ENCODE data around the gene CNN3.

The CNN3 gene

GRCh38 chr1:94925561-94926125, 1.3 kb downstream of the CNN3 start (continued):
- TF ChIP-seq ZBTB11 (tag by site-specific recombination; conservative IDR thresholded peaks at IDR 0.05; ENCODE audit: low read depth) (peak; percentile 12; the same call in 1 of the 2 replicates), KLF17 (tag by site-specific recombination; IDR thresholded peaks at IDR 0.05) (peak; percentile 21; the same call in 1 of the 2 replicates), ZEB2 (tag by site-specific recombination; IDR thresholded peaks at IDR 0.05) (peak; percentile 83; the same call in 1 of the 2 replicates), ZBTB7A (tag by site-specific recombination; IDR thresholded peaks at IDR 0.05; ENCODE audit: low read depth) (no peak), GLIS1 (tag by site-specific recombination; IDR thresholded peaks at IDR 0.05) (peak; percentile 89), PRDM10 (tag by site-specific recombination; IDR thresholded peaks at IDR 0.05) (peak; percentile 83), ZNF423 (tag by site-specific recombination; IDR thresholded peaks at IDR 0.05) (peak; percentile 41; the same call in 1 of the 2 replicates), ZXDB (tag by site-specific recombination; IDR thresholded peaks at IDR 0.05) (peak; percentile 14; the same call in 1 of the 2 replicates), SP7 (tag by site-specific recombination; IDR thresholded peaks at IDR 0.05) (peak; percentile 62; the same call in 1 of the 2 replicates), CTCF (tag by site-specific recombination; IDR thresholded peaks at IDR 0.05) (0 out of 2 replicates have a peak, but pooled peaks have one; percentile 37), ZNF501 (tag by site-specific recombination; IDR thresholded peaks at IDR 0.05) (0 out of 2 replicates have a peak, but pooled peaks have one; percentile 23), ZNF513 (tag by site-specific recombination; IDR thresholded peaks at IDR 0.05) (peak; percentile 45), INSM2 (tag by site-specific recombination; IDR thresholded peaks at IDR 0.05) (no peak), ZNF548 (tag by site-specific recombination; IDR thresholded peaks at IDR 0.05) (no peak), GLI4 (tag by site-specific recombination; IDR thresholded peaks at IDR 0.05) (0 out of 2 replicates have a peak, but pooled peaks have one; percentile 8), ZSCAN18 (tag by site-specific recombination; IDR thresholded peaks at IDR 0.05) (no peak), ZIC2 (tag by site-specific recombination; IDR thresholded peaks at IDR 0.05) (peak; percentile 91), ZNF629 (tag by site-specific recombination; IDR thresholded peaks at IDR 0.05) (peak; percentile 77), ZBTB10 (tag by site-specific recombination; IDR thresholded peaks at IDR 0.05) (peak; percentile 24; the same call in 1 of the 2 replicates)

Data from HEK293 (cell line).